Vagina (tissue), 2 donors: ENCODE measurements around the gene SGIP1. TPM values are rescaled to one million over a fixed set of nuclear protein-coding genes. Genes with fewer than 3 reads are reported as not detected.

Experiments used
- DNase-seq, 2 donors: peaks; one replicate each; pipeline ENCODE4 v3.0.0-alpha.2; 2017; ENCODE audit errors: extremely low spot score in 2 of 2
- H3K27ac ChIP-seq: fragments of 200-600 bp; sonication (generic); one replicate; pipeline ENCODE4 v1.5.1; 2019
- H3K27me3 ChIP-seq: fragments of 200-600 bp; sonication (generic); one replicate; pipeline ENCODE4 v1.5.1; 2019
- H3K36me3 ChIP-seq, 2 donors: fragments of 200-600 bp; sonication (generic); one replicate each; pipeline ENCODE4 v1.5.1; 2017 to 2019
- H3K4me1 ChIP-seq: fragments of 200-600 bp; sonication (generic); one replicate; pipeline ENCODE4 v1.5.1; 2019
- H3K4me3 ChIP-seq, 2 donors: fragments of 200-600 bp; sonication (generic); 1 replicate in 1 of 2; 2 replicates in 1 of 2; pipeline ENCODE4 v1.5.1; 2016 to 2019
- H3K9me3 ChIP-seq: fragments of 200-600 bp; sonication (generic); one replicate; pipeline ENCODE4 v1.5.1; 2019
- POLR2A ChIP-seq, 2 donors: fragments of 450-650 bp; IDR thresholded peaks; one replicate each; pipeline ENCODE4 v1.6.1; 2017; ENCODE audit warnings: antibody characterized with exemption in 2 of 2, mild to moderate bottlenecking in 2 of 2, moderate library complexity in 2 of 2
- POLR2AphosphoS5 ChIP-seq, 2 donors: sonication (generic); formaldehyde crosslinking; IDR thresholded peaks; one replicate each; pipeline ENCODE4 v1.9.0; 2017; ENCODE audit warnings: antibody characterized with exemption in 2 of 2, mild to moderate bottlenecking in 2 of 2, low read depth in 1 of 2; ENCODE audit not compliant: insufficient read depth in 1 of 2
- intact Hi-C: fragments of 100-400 bp; cut with DNase I; formaldehyde crosslinking; loops from one replicate; pipeline ENCODE4 v1.15.1; 2023
- total RNA-seq: library from RNA; depleted of rRNA; stranded (reverse); fragments of >200 nt; gene quantifications from one replicate; pipeline ENCODE4 v1.2.3, GENCODE V29; 2016
- TF ChIP-seq, protein P1 (sequence below), 3 experiments: fragments of 450-650 bp in 2 of 3; fragments of 200-600 bp in 1 of 3; sonication (generic) in 1 of 3; IDR thresholded peaks; one replicate each; pipeline ENCODE4 v1.5.1; 2017 to 2019; ENCODE audit warnings: antibody characterized with exemption in 3 of 3, mild to moderate bottlenecking in 2 of 3, moderate library complexity in 2 of 3

The SGIP1 gene
- total RNA-seq, 1 donor from 2014 or later: 14.0 TPM

GRCh38 chr1:66671455-66671854, 137.5 kb downstream of the SGIP1 start:
- TF ChIP-seq, protein P1, sequence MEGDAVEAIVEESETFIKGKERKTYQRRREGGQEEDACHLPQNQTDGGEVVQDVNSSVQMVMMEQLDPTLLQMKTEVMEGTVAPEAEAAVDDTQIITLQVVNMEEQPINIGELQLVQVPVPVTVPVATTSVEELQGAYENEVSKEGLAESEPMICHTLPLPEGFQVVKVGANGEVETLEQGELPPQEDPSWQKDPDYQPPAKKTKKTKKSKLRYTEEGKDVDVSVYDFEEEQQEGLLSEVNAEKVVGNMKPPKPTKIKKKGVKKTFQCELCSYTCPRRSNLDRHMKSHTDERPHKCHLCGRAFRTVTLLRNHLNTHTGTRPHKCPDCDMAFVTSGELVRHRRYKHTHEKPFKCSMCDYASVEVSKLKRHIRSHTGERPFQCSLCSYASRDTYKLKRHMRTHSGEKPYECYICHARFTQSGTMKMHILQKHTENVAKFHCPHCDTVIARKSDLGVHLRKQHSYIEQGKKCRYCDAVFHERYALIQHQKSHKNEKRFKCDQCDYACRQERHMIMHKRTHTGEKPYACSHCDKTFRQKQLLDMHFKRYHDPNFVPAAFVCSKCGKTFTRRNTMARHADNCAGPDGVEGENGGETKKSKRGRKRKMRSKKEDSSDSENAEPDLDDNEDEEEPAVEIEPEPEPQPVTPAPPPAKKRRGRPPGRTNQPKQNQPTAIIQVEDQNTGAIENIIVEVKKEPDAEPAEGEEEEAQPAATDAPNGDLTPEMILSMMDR (IDR thresholded peaks at IDR 0.05): no peak
- TF ChIP-seq POLR2A (IDR thresholded peaks at IDR 0.05): no peak
- TF ChIP-seq POLR2AphosphoS5 (IDR thresholded peaks at IDR 0.05; ENCODE audit: insufficient read depth in 1 of 2, low read depth in 1 of 2): no peak
- H3K4me1 ChIP-seq: peaks cover 6% of the 10 kb centered on the region
- no peak for DNase-seq
- no peaks in the 10 kb centered on the region for H3K27me3 ChIP-seq
- intact Hi-C loops: no loop called here
- no peaks in the 10 kb centered on the region for H3K36me3 ChIP-seq
- H3K4me3 ChIP-seq: no peak overlapping the region
- no peak overlapping the region for H3K27ac ChIP-seq
- no peaks in the 10 kb centered on the region for H3K9me3 ChIP-seq

DNA sequence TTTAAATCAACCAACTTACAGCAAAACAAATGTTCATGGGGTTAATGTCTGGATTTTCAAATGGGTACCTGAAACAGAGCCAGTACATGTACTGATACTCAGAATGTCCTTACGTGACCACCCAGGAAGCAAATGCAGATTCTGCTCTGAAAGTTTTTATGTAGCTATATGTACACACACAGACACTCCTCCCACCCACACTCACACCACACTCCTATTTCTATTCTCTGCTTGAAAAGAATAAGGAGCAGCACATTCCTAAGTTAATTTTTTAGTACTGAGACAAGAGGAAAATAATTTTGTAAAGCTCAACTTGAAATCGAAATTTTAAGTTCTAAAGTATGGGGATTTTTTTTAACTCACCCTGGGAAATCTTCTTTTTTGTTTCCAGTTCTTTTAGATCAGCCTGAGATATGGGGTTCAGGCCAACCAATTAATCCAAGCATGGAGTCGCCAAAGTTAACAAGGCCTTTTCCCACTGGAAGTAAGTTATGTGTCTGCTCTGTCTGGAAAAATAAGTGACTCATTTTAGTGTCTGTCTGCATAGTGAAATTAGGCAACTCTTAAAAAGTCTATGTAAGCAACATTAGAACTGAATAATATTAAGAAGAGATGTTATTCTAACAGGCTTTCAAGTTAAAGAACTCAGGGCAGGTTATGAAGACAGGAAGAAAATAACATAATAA, 142.8 kb downstream of the SGIP1 start:
- Histone ChIP-seq H3K4me1 (peaks cover 16% of the 10 kb centered on the region), H3K27ac (peak overlapping the region; percentile 67), H3K9me3 (no peaks in the 10 kb centered on the region), H3K36me3 (no peaks in the 10 kb centered on the region), H3K4me3 (no peak overlapping the region), H3K27me3 (no peaks in the 10 kb centered on the region)
- TF ChIP-seq, protein P1 (IDR thresholded peaks at IDR 0.05): no peak
- TF ChIP-seq POLR2A (IDR thresholded peaks at IDR 0.05) (no peak), POLR2AphosphoS5 (IDR thresholded peaks at IDR 0.05; ENCODE audit: insufficient read depth in 1 of 2, low read depth in 1 of 2) (no peak)
- intact Hi-C loops: no loop called here
- no peak for DNase-seq

DNA sequence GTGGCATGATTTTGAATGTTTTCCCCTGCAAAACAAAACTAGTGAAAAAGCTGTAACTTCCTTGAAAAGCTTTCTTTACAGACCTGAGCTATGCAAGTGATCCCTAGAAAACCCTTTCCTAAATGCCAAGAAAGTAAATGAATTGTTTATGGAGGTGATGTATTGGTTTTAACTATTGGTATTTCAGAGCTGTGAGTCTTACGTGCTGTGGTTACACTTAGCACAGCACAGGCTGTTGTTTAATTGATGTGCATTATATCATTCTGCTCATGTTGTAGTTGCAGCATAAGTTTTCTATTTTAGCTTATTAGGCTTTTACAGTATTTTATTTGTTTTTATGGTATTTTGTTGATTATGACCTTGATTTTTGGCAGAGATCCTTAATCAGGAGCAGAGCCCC, 144.2 kb downstream of the SGIP1 start:
- no peaks in the 10 kb centered on the region for H3K36me3 ChIP-seq
- H3K27ac ChIP-seq: no peak overlapping the region
- H3K4me1 ChIP-seq: peaks cover 16% of the 10 kb centered on the region
- no peaks in the 10 kb centered on the region for H3K27me3 ChIP-seq
- intact Hi-C loops: no loop called here
- no peak overlapping the region for H3K4me3 ChIP-seq
- H3K9me3 ChIP-seq: no peaks in the 10 kb centered on the region
- no peak for DNase-seq
- TF ChIP-seq POLR2AphosphoS5 (IDR thresholded peaks at IDR 0.05; ENCODE audit: insufficient read depth in 1 of 2, low read depth in 1 of 2): no peak
- TF ChIP-seq POLR2A (IDR thresholded peaks at IDR 0.05): no peak

DNA sequence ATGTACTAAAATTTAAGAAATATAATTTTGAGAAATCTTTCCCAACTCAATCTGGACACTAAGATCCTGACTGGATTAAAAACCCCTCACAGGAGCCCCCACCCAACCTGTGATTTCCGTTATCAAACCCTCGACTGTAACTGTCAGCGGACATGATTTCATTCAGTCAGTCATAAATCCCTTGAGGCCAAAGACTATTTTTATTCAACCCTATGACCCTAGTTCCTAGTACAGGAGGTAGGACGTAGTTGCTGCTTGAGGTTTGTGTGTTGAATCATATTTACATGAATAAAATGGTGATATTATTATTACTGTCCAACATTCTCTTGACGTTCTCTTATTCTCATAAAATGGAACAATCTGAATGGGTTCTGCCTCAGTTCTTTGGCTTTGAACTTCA, 145.2 kb downstream of the SGIP1 start:
- Histone ChIP-seq H3K27me3 (no peaks in the 10 kb centered on the region), H3K36me3 (no peaks in the 10 kb centered on the region), H3K27ac (no peak overlapping the region), H3K4me1 (peaks cover 16% of the 10 kb centered on the region), H3K4me3 (no peak overlapping the region), H3K9me3 (no peaks in the 10 kb centered on the region)
- TF ChIP-seq POLR2A (IDR thresholded peaks at IDR 0.05): no peak
- TF ChIP-seq, protein P1 (IDR thresholded peaks at IDR 0.05): no peak
- no peak for TF ChIP-seq POLR2AphosphoS5 (IDR thresholded peaks at IDR 0.05; ENCODE audit: insufficient read depth in 1 of 2, low read depth in 1 of 2)
- DNase-seq: no peak
- intact Hi-C loops: no loop called here

DNA sequence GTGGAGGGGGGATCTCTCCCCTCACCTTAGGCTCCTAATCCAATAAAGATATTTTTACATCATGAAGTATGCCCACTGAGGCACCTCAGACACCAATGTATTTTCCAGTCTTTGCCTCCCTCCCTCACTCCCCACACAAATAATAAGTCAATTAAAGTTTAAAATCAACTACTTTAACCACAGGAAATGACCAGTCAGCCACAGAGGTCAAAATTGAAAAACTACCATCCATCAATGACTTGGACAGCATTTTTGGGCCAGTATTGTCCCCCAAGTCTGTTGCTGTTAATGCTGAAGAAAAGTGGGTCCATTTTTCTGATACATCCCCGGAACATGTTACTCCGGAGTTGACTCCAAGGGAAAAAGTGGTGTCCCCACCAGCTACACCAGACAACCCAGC, 147.7 kb downstream of the SGIP1 start:
- no peaks in the 10 kb centered on the region for H3K9me3 ChIP-seq
- intact Hi-C loops: no loop called here
- no peak for TF ChIP-seq POLR2AphosphoS5 (IDR thresholded peaks at IDR 0.05; ENCODE audit: insufficient read depth in 1 of 2, low read depth in 1 of 2)
- TF ChIP-seq POLR2A (IDR thresholded peaks at IDR 0.05): no peak
- TF ChIP-seq, protein P1 (IDR thresholded peaks at IDR 0.05): no peak
- no peaks in the 10 kb centered on the region for H3K36me3 ChIP-seq
- H3K27ac ChIP-seq: no peak overlapping the region
- H3K4me1 ChIP-seq: peaks cover 8% of the 10 kb centered on the region
- H3K4me3 ChIP-seq: no peak overlapping the region
- H3K27me3 ChIP-seq: no peaks in the 10 kb centered on the region
- DNase-seq: no peak
